OCI-LY7 (cell line): ENCODE measurements around the gene GOT2.

Experiments
- EZH2phosphoT487 ChIP-seq: fragments of 200-600 bp; sonication (generic); IDR thresholded peaks from 2 replicates; pipeline ENCODE4 v1.6.1; 2018; ENCODE audit warnings: low read depth, borderline replicate concordance, mild to moderate bottlenecking, mixed run types, antibody characterized with exemption, low read length, moderate library complexity, mixed read lengths
- TF ChIP-seq, protein P1 (sequence below): fragments of 200-600 bp; sonication (generic); conservative IDR thresholded peaks from 2 replicates; pipeline ENCODE4 v1.5.1; 2014; ENCODE audit warnings: mild to moderate bottlenecking, antibody characterized with exemption, low read length, moderate library complexity, mixed read lengths

DNA sequence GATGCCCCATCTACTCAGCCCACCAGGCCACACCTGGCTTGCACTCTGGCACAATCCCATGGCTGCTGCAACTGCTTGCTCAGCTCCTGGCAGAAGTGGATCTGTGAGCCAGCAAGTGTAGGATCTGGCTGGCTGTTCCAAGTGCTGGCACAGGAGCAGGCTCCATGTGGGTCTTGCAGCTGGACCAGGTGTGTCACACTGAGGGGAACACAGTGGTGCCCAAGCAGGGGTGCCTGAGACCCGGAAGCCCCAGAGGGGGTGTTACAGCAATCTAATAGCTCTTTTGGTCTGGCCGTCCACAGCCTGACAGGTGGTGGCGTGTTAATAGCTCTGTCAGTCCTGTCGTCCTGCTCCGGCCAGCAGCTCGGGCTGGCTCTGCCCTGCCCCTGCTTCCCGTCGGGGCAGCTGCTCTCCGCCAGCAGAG is 19.6 kb upstream of the GOT2 start:
- TF ChIP-seq, protein P1, sequence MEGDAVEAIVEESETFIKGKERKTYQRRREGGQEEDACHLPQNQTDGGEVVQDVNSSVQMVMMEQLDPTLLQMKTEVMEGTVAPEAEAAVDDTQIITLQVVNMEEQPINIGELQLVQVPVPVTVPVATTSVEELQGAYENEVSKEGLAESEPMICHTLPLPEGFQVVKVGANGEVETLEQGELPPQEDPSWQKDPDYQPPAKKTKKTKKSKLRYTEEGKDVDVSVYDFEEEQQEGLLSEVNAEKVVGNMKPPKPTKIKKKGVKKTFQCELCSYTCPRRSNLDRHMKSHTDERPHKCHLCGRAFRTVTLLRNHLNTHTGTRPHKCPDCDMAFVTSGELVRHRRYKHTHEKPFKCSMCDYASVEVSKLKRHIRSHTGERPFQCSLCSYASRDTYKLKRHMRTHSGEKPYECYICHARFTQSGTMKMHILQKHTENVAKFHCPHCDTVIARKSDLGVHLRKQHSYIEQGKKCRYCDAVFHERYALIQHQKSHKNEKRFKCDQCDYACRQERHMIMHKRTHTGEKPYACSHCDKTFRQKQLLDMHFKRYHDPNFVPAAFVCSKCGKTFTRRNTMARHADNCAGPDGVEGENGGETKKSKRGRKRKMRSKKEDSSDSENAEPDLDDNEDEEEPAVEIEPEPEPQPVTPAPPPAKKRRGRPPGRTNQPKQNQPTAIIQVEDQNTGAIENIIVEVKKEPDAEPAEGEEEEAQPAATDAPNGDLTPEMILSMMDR, result no peak
- no peak for TF ChIP-seq EZH2phosphoT487
